Liver (tissue), 3 donors: ENCODE results near the gene CD34.

Source experiments
- CTCF ChIP-seq: fragments of 150-350 bp; IDR thresholded peaks from 2 replicates; pipeline ENCODE4 v1.5.1; 2017; ENCODE audit warnings: improper control_type of control experiment, low read depth, low read length; ENCODE audit not compliant: missing input control
- GABPA ChIP-seq, 2 donors: IDR thresholded peaks in 1 of 2; conservative IDR thresholded peaks in 1 of 2; 2 replicates each; pipeline ENCODE4 v1.6.1; 2016; ENCODE audit warnings: antibody characterized with exemption in 2 of 2, mild to moderate bottlenecking in 1 of 2, moderate library complexity in 1 of 2
- JUND ChIP-seq, 2 donors: IDR thresholded peaks; 2 replicates each; pipeline ENCODE4 v1.6.1; 2016; ENCODE audit warnings: antibody characterized with exemption in 2 of 2
- RAD21 ChIP-seq, 2 donors: IDR thresholded peaks; 2 replicates each; pipeline ENCODE4 v1.6.1; 2016; ENCODE audit warnings: antibody characterized with exemption in 2 of 2, mild to moderate bottlenecking in 2 of 2
- TAF1 ChIP-seq: conservative IDR thresholded peaks from 2 replicates; pipeline ENCODE4 v1.6.1; 2016; ENCODE audit warnings: antibody characterized with exemption, mild to moderate bottlenecking
- YY1 ChIP-seq: IDR thresholded peaks from 2 replicates; pipeline ENCODE4 v1.6.1; 2016; ENCODE audit warnings: antibody characterized with exemption, mild to moderate bottlenecking
- ZBTB33 ChIP-seq: IDR thresholded peaks from 2 replicates; pipeline ENCODE4 v1.6.1; 2016; ENCODE audit warnings: antibody characterized with exemption
- donor health status: healthy.
- donor health status: healthy.

GRCh38 chr1:207935166-207935583 is 24.2 kb upstream of the CD34 start:
- TF ChIP-seq JUND (IDR thresholded peaks at IDR 0.05) (no peak), CTCF (no peak), GABPA (IDR thresholded peaks at IDR 0.05 in 1 of 2, conservative IDR thresholded peaks at IDR 0.05 in 1 of 2) (no peak), RAD21 (IDR thresholded peaks at IDR 0.05) (no peak), ZBTB33 (no peak), TAF1 (no peak), YY1 (no peak)
